ENCODE measurements around the gene IKZF2. TPM values are rescaled to one million over a fixed set of nuclear protein-coding genes. Genes with fewer than 3 reads are reported as not detected.
A peak's percentile ranks its signal among the peaks of the same experiment; 100 is the strongest.

The IKZF2 gene
- total and polyA plus RNA-seq, 2 of the 4 experiments (the other 2 are of a cell fraction) = 2.1 to 25.5 TPM

DNA sequence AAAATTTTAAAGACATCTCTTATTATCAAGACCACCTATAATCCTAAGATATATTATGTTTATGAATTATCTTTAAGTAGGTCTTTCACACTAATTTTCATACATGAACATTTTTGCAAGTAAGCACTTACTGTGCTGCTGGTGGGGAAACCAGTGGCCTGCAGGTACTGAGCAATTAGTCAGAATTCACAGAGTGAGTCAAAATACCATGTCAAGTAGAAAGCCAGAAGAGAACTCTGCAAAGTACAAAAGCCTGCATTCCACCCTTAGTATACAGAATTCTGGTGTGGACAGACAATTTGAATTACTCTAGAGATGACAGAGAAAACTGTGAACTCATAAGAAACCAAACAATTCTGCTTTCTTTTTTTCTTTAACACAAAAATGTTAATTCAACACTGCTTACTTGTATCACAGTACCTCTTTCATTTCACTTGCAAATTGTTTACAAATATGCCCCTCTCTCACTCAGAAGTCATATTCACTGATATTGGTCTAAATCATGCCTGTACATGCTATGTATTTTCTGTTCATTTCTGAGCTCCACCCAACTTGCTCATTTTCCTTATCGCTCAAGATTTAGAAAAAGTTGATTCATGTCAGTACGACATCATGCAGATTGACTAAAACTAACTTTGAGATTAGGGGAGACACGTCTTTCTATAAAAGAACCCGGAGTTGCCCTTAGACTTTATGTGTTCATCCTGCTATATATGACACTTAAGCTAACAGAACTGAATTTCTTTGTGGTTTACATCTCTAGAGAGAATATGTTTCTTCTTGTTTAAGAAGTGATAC, 182.9 kb downstream of the IKZF2 start:
- Histone ChIP-seq H3K56ac (ENCODE audit: extremely low read depth, insufficient read depth, low read length) (no peak overlapping the region), H3K4me3 (ENCODE audit: insufficient read depth, low read depth, low read length) (no peak overlapping the region), H3K9ac (ENCODE audit: low read depth, low read length) (no peak overlapping the region), H4K5ac (ENCODE audit: low read depth, low read length) (no peak overlapping the region; the same call in 1 of the 2 replicates), H4K91ac (ENCODE audit: insufficient read depth, low read depth, low read length) (no peak overlapping the region), H3K27me3 (ENCODE audit: control insufficient read depth, insufficient read depth, low read length) (no peaks in the 10 kb centered on the region), H2AFZ (replicated peaks; ENCODE audit: low read length, poor library complexity) (no peak overlapping the region), H3K9me3 (ENCODE audit: control insufficient read depth, insufficient read depth, low read length) (no peaks in the 10 kb centered on the region), H2BK15ac (ENCODE audit: low read depth, low read length) (no peak overlapping the region), H3K4me1 (ENCODE audit: control insufficient read depth, insufficient read depth, low read length) (peaks cover 11% of the 10 kb centered on the region), H2BK5ac (ENCODE audit: low read depth, low read length, poor library complexity, severe bottlenecking) (peak overlapping the region; percentile 20), H2BK20ac (ENCODE audit: low read depth, low read length) (no peak overlapping the region; the same call in 1 of the 2 replicates), H3K4ac (ENCODE audit: low read depth, low read length) (no peak overlapping the region), H3K9me1 (ENCODE audit: insufficient read depth, low read length) (0 out of 2 replicates have a peak, but pooled peaks cover 3% of the 10 kb centered on the region), H3K23ac (ENCODE audit: low read depth, low read length) (no peak overlapping the region), H2AK5ac (ENCODE audit: low read depth, low read length) (no peak overlapping the region), H4K8ac (ENCODE audit: low read depth in 2 of 2, low read length in 2 of 2) (no peak overlapping the region), H3K79me1 (ENCODE audit: low read depth in 1 of 2, low read length in 2 of 2) (no peaks in the 10 kb centered on the region), H3K27ac (ENCODE audit: insufficient read depth, low read length) (no peak overlapping the region), H3K18ac (ENCODE audit: low read depth, low read length) (peak overlapping the region; percentile 6; the same call in 1 of the 2 replicates), H3K14ac (replicated peaks; ENCODE audit: low read depth, low read length) (0 out of 2 replicates have a peak overlapping the region, but pooled peaks have one; percentile 45), H4K20me1 (ENCODE audit: insufficient read depth, low read length) (no peaks in the 10 kb centered on the region), H2AK9ac (replicated peaks; ENCODE audit: low read depth, low read length, poor library complexity) (no peak overlapping the region), H2BK120ac (ENCODE audit: low read depth, low read length) (no peak overlapping the region; the same call in 1 of the 2 replicates), H3K4me2 (ENCODE audit: low read depth, low read length) (no peak overlapping the region), H3K36me3 (ENCODE audit: control insufficient read depth, insufficient read depth, low read length) (no peaks in the 10 kb centered on the region)
- POLR2A ChIA-PET (ENCODE audit: unreplicated experiment) = no interaction called here
- DNase-seq = no peak
- no peak for ATAC-seq (ENCODE audit: low read depth)
- no peak for TF ChIP-seq RCOR1 (IDR thresholded peaks at IDR 0.05; ENCODE audit: insufficient replicate concordance, low read length)
- TF ChIP-seq MXI1 (IDR thresholded peaks at IDR 0.05; ENCODE audit: borderline replicate concordance, low read depth, low read length) = no peak
- no peak for TF ChIP-seq RAD21 (IDR thresholded peaks at IDR 0.05; ENCODE audit: low read length)
- TF ChIP-seq MAFK (IDR thresholded peaks at IDR 0.05; ENCODE audit: low read depth, low read length) = no peak
- no peak for TF ChIP-seq ELK1 (IDR thresholded peaks at IDR 0.05; ENCODE audit: borderline replicate concordance, low read depth, low read length)
- TF ChIP-seq FOS (IDR thresholded peaks at IDR 0.05; ENCODE audit: low read depth, low read length) = no peak
- no peak for TF ChIP-seq MAZ (IDR thresholded peaks at IDR 0.05; ENCODE audit: borderline replicate concordance, low read depth, low read length)
- TF ChIP-seq POLR2A (IDR thresholded peaks at IDR 0.05; ENCODE audit: low read depth, low read length) = no peak
- TF ChIP-seq CEBPB (IDR thresholded peaks at IDR 0.05; ENCODE audit: low read depth, low read length) = no peak
- WGBS, 2 experiments (ENCODE audit: extremely low coverage in 2 of 2, insufficient read length in 1 of 2) = no CpG with 5 or more reads among the region's 4 CpGs
- dilution Hi-C loops (cut with HindIII; ENCODE audit: low sequenced_read_pairs, unreplicated experiment) = no loop called here
- CTCF ChIA-PET = interaction anchor here (0.5 to 1.4 kb wide), 4 partner anchors 12 to 282 kb away, joined by 3 to 5 read pairs (median 3); no protein-coding TSS in a partner anchor
- in situ Hi-C loops (cut with MboI; ENCODE audit: low sequenced_read_pairs) = no loop called here
- intact Hi-C loops (cut with micrococcal nuclease) = no loop called here
- no TSS peak for BruUV-seq (replicated peaks)

All from IMR-90 (cell line).